ENCODE measurements around the gene NELL2. TPM values are rescaled to one million over a fixed set of nuclear protein-coding genes. Genes with fewer than 3 reads are reported as not detected.
"Not testable (repeated sequence)": the region's sequence is repeated elsewhere in the genome, so short reads cannot be mapped to it uniquely, and the experiment has no call there.

The NELL2 gene
- total RNA-seq, 4 donors from 2014 or later, result 0.12 to 42.0 (median 2.0) TPM; not detected in 1

DNA sequence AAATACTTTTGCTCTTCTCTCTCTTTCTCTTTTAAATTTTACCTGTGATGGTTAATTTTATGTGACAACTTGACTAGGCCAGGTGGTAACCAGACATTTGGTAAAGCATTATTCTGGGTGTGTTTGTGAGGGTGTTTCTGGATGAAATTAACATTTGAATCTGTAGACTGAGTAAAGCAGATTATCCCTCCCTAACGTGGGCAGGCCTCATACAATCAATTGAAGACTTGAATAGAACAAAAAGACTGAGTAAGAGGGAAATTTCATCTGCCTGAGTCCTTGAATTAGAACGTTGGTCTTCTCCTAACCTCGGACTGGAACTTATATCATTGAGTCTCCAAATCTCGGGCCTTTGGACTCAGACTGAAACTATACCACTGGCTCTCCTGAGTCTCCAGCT is 182.1 kb downstream of the NELL2 start:
- WGBS, 2 donors (ENCODE audit: low coverage in 1 of 2), result 78 to 83% methylated on average over 4 of the region's 4 CpGs
- ATAC-seq, result no peak
- H3K9me3 ChIP-seq, result no peaks in the 10 kb centered on the region
- H3K27me3 ChIP-seq, result no peaks in the 10 kb centered on the region
- no peak overlapping the region for H3K4me3 ChIP-seq
- TF ChIP-seq POLR2A (IDR thresholded peaks at IDR 0.05) (no peak), EP300 (IDR thresholded peaks at IDR 0.05) (no peak), POLR2AphosphoS5 (IDR thresholded peaks at IDR 0.05) (no peak)
- TF ChIP-seq, protein P1, sequence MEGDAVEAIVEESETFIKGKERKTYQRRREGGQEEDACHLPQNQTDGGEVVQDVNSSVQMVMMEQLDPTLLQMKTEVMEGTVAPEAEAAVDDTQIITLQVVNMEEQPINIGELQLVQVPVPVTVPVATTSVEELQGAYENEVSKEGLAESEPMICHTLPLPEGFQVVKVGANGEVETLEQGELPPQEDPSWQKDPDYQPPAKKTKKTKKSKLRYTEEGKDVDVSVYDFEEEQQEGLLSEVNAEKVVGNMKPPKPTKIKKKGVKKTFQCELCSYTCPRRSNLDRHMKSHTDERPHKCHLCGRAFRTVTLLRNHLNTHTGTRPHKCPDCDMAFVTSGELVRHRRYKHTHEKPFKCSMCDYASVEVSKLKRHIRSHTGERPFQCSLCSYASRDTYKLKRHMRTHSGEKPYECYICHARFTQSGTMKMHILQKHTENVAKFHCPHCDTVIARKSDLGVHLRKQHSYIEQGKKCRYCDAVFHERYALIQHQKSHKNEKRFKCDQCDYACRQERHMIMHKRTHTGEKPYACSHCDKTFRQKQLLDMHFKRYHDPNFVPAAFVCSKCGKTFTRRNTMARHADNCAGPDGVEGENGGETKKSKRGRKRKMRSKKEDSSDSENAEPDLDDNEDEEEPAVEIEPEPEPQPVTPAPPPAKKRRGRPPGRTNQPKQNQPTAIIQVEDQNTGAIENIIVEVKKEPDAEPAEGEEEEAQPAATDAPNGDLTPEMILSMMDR (IDR thresholded peaks at IDR 0.05), result no peak
- H3K4me1 ChIP-seq, result no peaks in the 10 kb centered on the region
- no peak overlapping the region for H3K27ac ChIP-seq
- no peaks in the 10 kb centered on the region for H3K36me3 ChIP-seq

DNA sequence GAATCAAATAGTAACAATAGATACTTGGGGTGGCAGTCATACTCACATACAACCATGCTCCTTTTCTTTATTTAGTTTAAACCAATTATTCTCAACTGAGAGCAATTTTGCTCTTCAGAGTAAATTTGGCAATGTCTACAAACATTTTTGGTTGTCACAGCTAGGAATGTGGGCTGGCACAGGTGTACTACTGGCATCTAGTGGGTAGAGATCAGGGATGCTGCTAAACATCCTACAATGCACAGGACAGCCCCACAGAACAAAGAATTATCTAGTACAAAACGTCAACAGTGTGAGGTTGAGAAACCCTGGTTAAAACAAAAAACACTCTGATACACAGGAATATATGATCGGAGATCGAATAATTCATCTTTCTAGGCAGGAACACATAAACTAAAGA is 186.5 kb downstream of the NELL2 start:
- Histone ChIP-seq H3K27ac (no peak overlapping the region), H3K36me3 (no peaks in the 10 kb centered on the region), H3K9me3 (no peaks in the 10 kb centered on the region), H3K4me3 (no peak overlapping the region), H3K4me1 (no peaks in the 10 kb centered on the region), H3K27me3 (no peaks in the 10 kb centered on the region)
- 63 to 75% methylated on average over 3 of the region's 3 CpGs for WGBS, 2 donors (ENCODE audit: low coverage in 1 of 2)
- TF ChIP-seq, protein P1 (IDR thresholded peaks at IDR 0.05), result no peak
- TF ChIP-seq EP300 (IDR thresholded peaks at IDR 0.05) (no peak), POLR2AphosphoS5 (IDR thresholded peaks at IDR 0.05) (no peak), POLR2A (IDR thresholded peaks at IDR 0.05) (no peak)
- no peak for ATAC-seq

DNA sequence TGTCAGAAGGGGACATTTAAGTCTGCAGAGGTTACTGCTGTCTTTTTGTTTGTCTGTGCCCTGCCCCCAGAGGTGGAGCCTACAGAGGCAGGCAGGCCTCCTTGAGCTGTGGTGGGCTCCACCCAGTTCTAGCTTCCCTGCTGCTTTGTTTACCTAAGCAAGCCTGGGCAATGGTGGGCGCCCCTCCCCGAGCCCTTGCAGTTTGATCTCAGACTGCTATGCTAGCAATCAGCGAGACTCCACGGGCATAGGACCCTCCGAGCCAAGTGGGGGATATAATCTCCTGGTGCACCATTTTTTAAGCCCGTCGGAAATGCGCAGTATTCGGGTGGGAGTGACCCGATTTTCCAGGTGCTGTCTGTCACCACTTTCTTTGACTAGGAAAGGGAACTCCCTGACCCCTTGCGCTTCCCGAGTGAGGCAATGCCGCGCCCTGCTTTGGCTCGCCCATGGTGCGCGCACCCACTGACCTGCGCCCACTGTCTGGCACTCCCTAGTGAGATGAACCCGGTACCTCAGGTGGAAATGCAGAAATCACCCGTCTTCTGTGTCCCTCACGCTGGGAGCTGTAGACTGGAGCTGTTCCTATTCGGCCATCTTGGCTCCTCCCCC is 189.2 kb downstream of the NELL2 start:
- H3K4me1 ChIP-seq, H3K36me3 ChIP-seq, ATAC-seq, H3K27me3 ChIP-seq, H3K4me3 ChIP-seq, H3K27ac ChIP-seq, H3K9me3 ChIP-seq: not testable (repeated sequence)
- WGBS, 2 donors (ENCODE audit: low coverage in 1 of 2), result 94 to 100% methylated on average over 3 to 14 of the region's 22 CpGs

DNA sequence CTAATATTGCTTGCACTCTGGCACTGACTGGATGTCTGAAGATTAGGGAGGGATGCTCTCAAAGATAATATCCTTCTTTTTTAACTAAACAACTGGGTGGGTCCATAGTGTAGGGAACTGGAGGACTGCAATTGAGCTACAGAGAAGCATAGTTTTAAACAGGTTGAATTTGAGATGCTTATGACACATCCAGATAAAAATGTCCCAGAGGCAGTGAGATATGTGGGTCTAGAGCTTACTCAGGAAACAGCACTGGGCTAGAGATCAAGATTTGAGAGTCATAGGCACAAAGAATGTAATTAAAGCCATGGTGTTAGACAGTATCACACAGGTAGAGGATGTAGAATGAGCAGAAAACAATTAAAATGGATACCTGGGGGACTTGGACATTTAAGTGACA is 198.4 kb downstream of the NELL2 start:
- H3K9me3 ChIP-seq, result no peaks in the 10 kb centered on the region
- no peak overlapping the region for H3K27ac ChIP-seq
- H3K4me1 ChIP-seq, result no peaks in the 10 kb centered on the region
- TF ChIP-seq EP300 (IDR thresholded peaks at IDR 0.05) (no peak), POLR2AphosphoS5 (IDR thresholded peaks at IDR 0.05) (no peak), POLR2A (IDR thresholded peaks at IDR 0.05) (no peak)
- TF ChIP-seq, protein P1 (IDR thresholded peaks at IDR 0.05), result no peak
- no peaks in the 10 kb centered on the region for H3K27me3 ChIP-seq
- H3K36me3 ChIP-seq, result no peaks in the 10 kb centered on the region
- ATAC-seq, result no peak
- no peak overlapping the region for H3K4me3 ChIP-seq

DNA sequence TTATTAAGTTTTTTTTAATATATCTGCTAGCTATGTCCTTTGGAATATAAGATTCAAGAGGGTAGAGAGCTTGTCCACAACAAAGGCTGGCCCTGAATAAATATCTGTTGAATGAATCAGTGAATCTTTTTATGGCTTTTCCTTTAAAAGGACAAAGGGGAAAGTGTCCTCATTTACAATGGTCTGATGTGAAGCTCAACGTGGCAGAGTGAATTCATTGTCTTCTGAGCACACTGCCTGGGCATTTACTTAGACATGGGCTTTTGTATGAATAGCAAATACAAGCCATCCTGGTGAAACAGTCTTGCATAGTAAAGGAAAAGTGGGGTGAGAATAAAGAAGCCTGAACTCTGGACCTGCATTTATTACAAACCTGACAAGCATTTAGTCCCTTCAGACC is 201.2 kb downstream of the NELL2 start:
- H3K4me1 ChIP-seq, result no peaks in the 10 kb centered on the region
- TF ChIP-seq POLR2A (IDR thresholded peaks at IDR 0.05) (no peak), EP300 (IDR thresholded peaks at IDR 0.05) (no peak), POLR2AphosphoS5 (IDR thresholded peaks at IDR 0.05) (no peak)
- TF ChIP-seq, protein P1 (IDR thresholded peaks at IDR 0.05), result no peak
- no peaks in the 10 kb centered on the region for H3K27me3 ChIP-seq
- WGBS, 2 donors (ENCODE audit: low coverage in 1 of 2), result 36 to 40% methylated on average over 1 of the region's 1 CpG
- no peak for ATAC-seq
- peaks cover 0 to 7% (median 0%) of the 10 kb centered on the region in 3 donors for H3K9me3 ChIP-seq
- H3K36me3 ChIP-seq, result no peaks in the 10 kb centered on the region
- no peak overlapping the region for H3K27ac ChIP-seq
- H3K4me3 ChIP-seq, result no peak overlapping the region

Measured in gastroesophageal sphincter (tissue), 4 donors.